CD14-positive monocyte (primary cell): ENCODE measurements around the gene UGT1A8. TPM values are rescaled to one million over a fixed set of nuclear protein-coding genes. Genes with fewer than 3 reads are reported as not detected.

Source experiments
- DNase-seq, 3 donors: peaks; one replicate each; pipeline ENCODE4 v3.0.0-alpha.2; 2011 to 2022
- H2AFZ ChIP-seq: 2 replicates; pipeline ENCODE4 v1.6.0; 2012; ENCODE audit warnings: mild to moderate bottlenecking, low read depth, low read length, inconsistent platforms; ENCODE audit not compliant: insufficient read depth, poor library complexity, severe bottlenecking
- H3K27ac ChIP-seq, 2 donors: 1 replicate in 1 of 2; 2 replicates in 1 of 2; pipeline ENCODE4 v1.5.1; 2012 to 2013; ENCODE audit warnings: low read length in 2 of 2, control low read depth in 1 of 2, inconsistent platforms in 1 of 2, low read depth in 1 of 2, mild to moderate bottlenecking in 1 of 2
- H3K27me3 ChIP-seq, 2 donors: one replicate each; pipeline versions ENCODE4 v1.6.0 to v1.6.1; 2011 to 2013; ENCODE audit warnings: low read length in 2 of 2; ENCODE audit not compliant: control insufficient read depth in 2 of 2, insufficient read depth in 2 of 2
- H3K36me3 ChIP-seq, 2 donors: replicated peaks in 1 of 2; 1 replicate in 1 of 2; 2 replicates in 1 of 2; pipeline versions ENCODE4 v1.5.1 to v1.6.1; 2012 to 2013; ENCODE audit warnings: low read length in 2 of 2, control low read depth in 1 of 2, inconsistent platforms in 1 of 2, mild to moderate bottlenecking in 1 of 2; ENCODE audit not compliant: insufficient read depth in 2 of 2, control insufficient read depth in 1 of 2
- H3K4me1 ChIP-seq, 2 donors: 1 replicate in 1 of 2; 2 replicates in 1 of 2; pipeline versions ENCODE4 v1.5.1 to v1.6.1; 2012 to 2013; ENCODE audit warnings: low read length in 2 of 2, control low read depth in 1 of 2, inconsistent platforms in 1 of 2, mild to moderate bottlenecking in 1 of 2, moderate library complexity in 1 of 2; ENCODE audit not compliant: insufficient read depth in 2 of 2, control insufficient read depth in 1 of 2
- H3K4me2 ChIP-seq: replicated peaks from 2 replicates; pipeline ENCODE3; 2012; ENCODE audit warnings: low read length, moderate library complexity, mild to moderate bottlenecking; ENCODE audit not compliant: poor library complexity, severe bottlenecking; ENCODE audit errors: extremely low read depth
- H3K4me3 ChIP-seq, 3 experiments: fragments of 200-600 bp in 1 of 3; sonication (generic) in 1 of 3; replicated peaks in 1 of 3; 1 replicate in 2 of 3; 2 replicates in 1 of 3; pipeline ENCODE4 v1.5.1; 2011 to 2013; ENCODE audit warnings: low read length in 3 of 3, mild to moderate bottlenecking in 3 of 3, control low read depth in 2 of 3, low read depth in 2 of 3, inconsistent platforms in 1 of 3, moderate library complexity in 1 of 3
- H3K79me2 ChIP-seq: 2 replicates; pipeline ENCODE4 v1.6.0; 2012; ENCODE audit warnings: mild to moderate bottlenecking, control low read depth, inconsistent platforms, low read length, moderate library complexity; ENCODE audit not compliant: insufficient read depth
- H3K9ac ChIP-seq: 2 replicates; pipeline ENCODE4 v1.6.0; 2017; ENCODE audit warnings: low read length, mild to moderate bottlenecking; ENCODE audit not compliant: insufficient read depth, poor library complexity, severe bottlenecking
- H3K9me3 ChIP-seq, 2 donors: replicated peaks in 1 of 2; 1 replicate in 1 of 2; 2 replicates in 1 of 2; pipeline versions ENCODE4 v1.5.1 to v1.6.1; 2012 to 2013; ENCODE audit warnings: low read length in 2 of 2, control low read depth in 1 of 2; ENCODE audit not compliant: control insufficient read depth in 1 of 2, insufficient read depth in 1 of 2
- H4K20me1 ChIP-seq: 2 replicates; pipeline ENCODE4 v1.6.0; 2012; ENCODE audit warnings: mild to moderate bottlenecking, low read length, control low read depth, moderate library complexity; ENCODE audit not compliant: insufficient read depth
- H3K27ac Mint-ChIP-seq, 7 donors: one replicate each; pipeline ENCODE4 v1.8.0; 2020; ENCODE audit warnings: mild to moderate bottlenecking in 7 of 7, mixed read lengths in 7 of 7, moderate library complexity in 6 of 7, inconsistent platforms in 2 of 7
- H3K27me3 Mint-ChIP-seq, 3 donors: one replicate each; pipeline ENCODE4 v1.8.0; 2021 to 2022; ENCODE audit warnings: low read depth in 3 of 3, mild to moderate bottlenecking in 3 of 3, mixed read lengths in 3 of 3, moderate library complexity in 3 of 3, inconsistent platforms in 1 of 3
- H3K36me3 Mint-ChIP-seq, 2 donors: one replicate each; pipeline ENCODE4 v1.8.0; 2020; ENCODE audit warnings: mixed read lengths in 2 of 2, inconsistent platforms in 1 of 2, mild to moderate bottlenecking in 1 of 2
- H3K4me1 Mint-ChIP-seq: one replicate; pipeline ENCODE4 v1.8.0; 2020; ENCODE audit warnings: mild to moderate bottlenecking, mixed read lengths
- H3K4me3 Mint-ChIP-seq, 2 donors: one replicate each; pipeline ENCODE4 v1.8.0; 2020; ENCODE audit warnings: mild to moderate bottlenecking in 2 of 2, mixed read lengths in 2 of 2, moderate library complexity in 1 of 2
- H3K9me3 Mint-ChIP-seq, 7 donors: one replicate each; pipeline ENCODE4 v1.8.0; 2020 to 2022; ENCODE audit warnings: mixed read lengths in 7 of 7, mild to moderate bottlenecking in 6 of 7, moderate library complexity in 6 of 7, inconsistent platforms in 2 of 7
- CTCF ChIP-seq: fragments of 200-600 bp; IDR thresholded peaks from one replicate; pipeline ENCODE4 v1.8.0; 2022; ENCODE audit warnings: antibody characterized with exemption, mild to moderate bottlenecking
- WGBS: methylation state at CpG from one replicate; pipeline ENCODE4 v1.1.5; 2013; ENCODE audit warnings: missing lambda C conversion rate; ENCODE audit not compliant: insufficient coverage; 5-methylcytosine and 5-hydroxymethylcytosine counted together
- intact Hi-C, 2 donors: fragments of 100-400 bp; cut with micrococcal nuclease; formaldehyde crosslinking; loops; one replicate each; pipeline versions ENCODE4 v1.15.0 to v1.15.1; 2023
- polyA plus RNA-seq, 3 donors: library from polyadenylated mRNA; depleted of rRNA in 1 of 3; unstranded in 2 of 3; stranded (reverse) in 1 of 3; fragments of 300-500 nt in 2 of 3; fragments of >200 nt in 1 of 3; fragmentation: Illumina TruSeq in 2 of 3; gene quantifications; 1 replicate in 2 of 3; 2 replicates in 1 of 3; pipeline ENCODE4 v1.2.3, GENCODE V29; 2012 to 2021

The UGT1A8 gene
- polyA plus RNA-seq, 3 donors: not detected

- H3K36me3 ChIP-seq: no peaks in the 10 kb centered on the region
- DNase-seq: no peak
These were observed 71.6 kb downstream of the UGT1A8 start for GRCh38 chr2:233689031-233689430.

DNA sequence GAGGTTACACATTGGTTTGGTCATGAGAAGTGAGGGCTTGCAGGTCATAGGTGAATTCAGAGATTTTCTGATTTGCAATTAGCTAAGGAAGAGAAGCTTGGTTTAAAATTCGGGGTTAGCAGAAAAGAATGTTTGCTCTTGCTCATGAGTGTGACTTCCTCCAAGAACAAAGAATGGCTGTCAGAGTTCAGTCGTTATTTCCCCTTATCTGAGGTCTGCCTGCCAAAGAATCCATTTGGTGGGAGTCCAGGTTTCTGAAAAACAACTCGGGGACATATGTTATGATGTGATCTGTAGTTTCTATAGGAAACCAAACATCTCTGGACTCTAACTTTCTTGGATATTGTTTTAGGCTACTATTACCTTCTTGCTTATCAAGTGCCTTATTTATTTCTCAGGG lies 72.1 kb downstream of the UGT1A8 start:
- TF ChIP-seq CTCF: no peak
- no peaks in the 10 kb centered on the region for H3K79me2 ChIP-seq
- no peak overlapping the region for H3K9ac ChIP-seq
- Mint-ChIP-seq H3K36me3 (no peaks in the 10 kb centered on the region), H3K4me1 (no peaks in the 10 kb centered on the region), H3K27me3 (peaks cover 0 to 2% (median 0%) of the 10 kb centered on the region in 3 donors), H3K4me3 (no peak overlapping the region), H3K27ac (no peak overlapping the region), H3K9me3 (peaks cover 0 to 6% (median 0%) of the 10 kb centered on the region in 7 donors)
- no peak overlapping the region for H2AFZ ChIP-seq
- no peaks in the 10 kb centered on the region for H3K4me1 ChIP-seq
- DNase-seq: no peak
- no peaks in the 10 kb centered on the region for H3K36me3 ChIP-seq
- H3K27ac ChIP-seq: no peak overlapping the region
- H3K27me3 ChIP-seq: no peaks in the 10 kb centered on the region
- intact Hi-C loops: no loop called here
- H3K9me3 ChIP-seq: no peaks in the 10 kb centered on the region
- H3K4me2 ChIP-seq: no peak overlapping the region
- 0% methylated on average over 2 of the region's 3 CpGs for WGBS
- H3K4me3 ChIP-seq: no peak overlapping the region
- H4K20me1 ChIP-seq: no peaks in the 10 kb centered on the region

More at GRCh38 chr2:233689031-233689430, 71.6 kb downstream of the UGT1A8 start:
- H3K36me3 Mint-ChIP-seq: no peaks in the 10 kb centered on the region
- Histone ChIP-seq H3K4me3 (no peak overlapping the region), H3K27me3 (no peaks in the 10 kb centered on the region), H3K4me2 (no peak overlapping the region), H3K27ac (no peak overlapping the region), H3K9ac (no peak overlapping the region), H3K4me1 (no peaks in the 10 kb centered on the region), H2AFZ (no peak overlapping the region), H3K79me2 (no peaks in the 10 kb centered on the region), H4K20me1 (no peaks in the 10 kb centered on the region), H3K9me3 (no peaks in the 10 kb centered on the region)
- H3K4me3 Mint-ChIP-seq: no peak overlapping the region
- peak overlapping the region in 1 of 7 donors; percentile 54 for H3K27ac Mint-ChIP-seq
- H3K4me1 Mint-ChIP-seq: no peaks in the 10 kb centered on the region
- intact Hi-C loops: no loop called here
- H3K9me3 Mint-ChIP-seq: peaks cover 0 to 6% (median 0%) of the 10 kb centered on the region in 7 donors
- TF ChIP-seq CTCF: no peak
- peaks cover 0 to 2% (median 0%) of the 10 kb centered on the region in 3 donors for H3K27me3 Mint-ChIP-seq
